OCI-LY1 (cell line): ENCODE data around the gene FBXL4.

Experiments used
- H2AFZ ChIP-seq: fragments of 200-600 bp; sonication (generic), shearing (Covaris generic); 2 replicates; pipeline ENCODE4 v1.6.0; 2014; ENCODE audit warnings: antibody characterized with exemption, mild to moderate bottlenecking, low read length
- H3F3A ChIP-seq: fragments of 200-600 bp; sonication (generic), shearing (Covaris generic); 2 replicates; pipeline ENCODE4 v1.6.0; 2014; ENCODE audit warnings: mild to moderate bottlenecking, antibody characterized with exemption, low read length, moderate library complexity; ENCODE audit not compliant: insufficient read depth
- H3K27ac ChIP-seq: fragments of 200-600 bp; sonication (generic); 2 replicates; pipeline ENCODE4 v1.5.1; 2014; ENCODE audit warnings: low read length, mixed run types, mild to moderate bottlenecking, low read depth; ENCODE audit not compliant: poor library complexity, severe bottlenecking
- H3K27me3 ChIP-seq: fragments of 200-600 bp; sonication (generic); 2 replicates; pipeline ENCODE4 v1.6.0; 2014; ENCODE audit warnings: antibody characterized with exemption, mild to moderate bottlenecking, low read length, moderate library complexity; ENCODE audit not compliant: insufficient read depth
- H3K36me3 ChIP-seq: fragments of 200-600 bp; sonication (generic); 2 replicates; pipeline ENCODE4 v1.6.1; 2014; ENCODE audit warnings: mild to moderate bottlenecking, antibody characterized with exemption, low read length, moderate library complexity, mixed read lengths; ENCODE audit not compliant: insufficient read depth
- H3K4me1 ChIP-seq: fragments of 200-600 bp; sonication (generic); 2 replicates; pipeline ENCODE4 v1.5.1; 2014; ENCODE audit warnings: mild to moderate bottlenecking, low read length, moderate library complexity; ENCODE audit not compliant: insufficient read depth, severe bottlenecking
- H3K4me2 ChIP-seq: fragments of 200-600 bp; sonication (generic), shearing (Covaris generic); 2 replicates; pipeline ENCODE4 v1.6.1; 2014; ENCODE audit warnings: low read length
- H3K4me3 ChIP-seq: fragments of 200-600 bp; sonication (generic); 2 replicates; pipeline ENCODE4 v1.5.1; 2014; ENCODE audit warnings: low read length, low read depth, mild to moderate bottlenecking, mixed read lengths; ENCODE audit not compliant: poor library complexity, severe bottlenecking
- H3K79me2 ChIP-seq: fragments of 200-600 bp; shearing (Covaris generic); 2 replicates; pipeline ENCODE4 v1.6.1; 2016; ENCODE audit warnings: mixed run types, low read length, mixed read lengths; ENCODE audit not compliant: insufficient read depth
- H3K9ac ChIP-seq: fragments of 200-600 bp; sonication (generic), shearing (Covaris generic); 2 replicates; pipeline ENCODE4 v1.6.1; 2014; ENCODE audit warnings: mild to moderate bottlenecking, low read length, mixed read lengths
- H3K9me2 ChIP-seq: fragments of 200-600 bp; sonication (generic), shearing (Covaris generic); 2 replicates; pipeline ENCODE4 v1.6.1; 2014; ENCODE audit warnings: low read depth, mild to moderate bottlenecking, low read length, mixed read lengths
- H3K9me3 ChIP-seq: fragments of 200-600 bp; shearing (Covaris generic); 2 replicates; pipeline ENCODE4 v1.6.1; 2014; ENCODE audit warnings: low read length, mixed read lengths
- H4K20me1 ChIP-seq: fragments of 200-600 bp; sonication (generic), shearing (Covaris generic); 2 replicates; pipeline ENCODE4 v1.6.0; 2016; ENCODE audit warnings: mild to moderate bottlenecking, low read length; ENCODE audit not compliant: insufficient read depth
- CTCF ChIP-seq: fragments of 200-600 bp; sonication (generic), shearing (Covaris generic); IDR thresholded peaks from 2 replicates; pipeline ENCODE4 v1.5.1; 2017; ENCODE audit warnings: mild to moderate bottlenecking, antibody characterized with exemption, low read length, moderate library complexity, mixed read lengths
- EZH2 ChIP-seq: fragments of 200-600 bp; sonication (generic), shearing (Covaris generic); IDR thresholded peaks from 2 replicates; pipeline ENCODE4 v1.8.0; 2017; ENCODE audit warnings: borderline replicate concordance, mixed run types, mild to moderate bottlenecking, antibody characterized with exemption, low read length, moderate library complexity, mixed read lengths

The FBXL4 gene

GRCh38 chr6:98986071-98986615 is 38.4 kb upstream of the FBXL4 start:
- Histone ChIP-seq H3K4me3 (no peak overlapping the region), H3K27ac (no peak overlapping the region), H3K36me3 (no peaks in the 10 kb centered on the region), H3K4me2 (no peak overlapping the region), H3K9ac (no peak overlapping the region), H3K9me2 (no peaks in the 10 kb centered on the region), H3K9me3 (no peaks in the 10 kb centered on the region), H3K4me1 (no peaks in the 10 kb centered on the region), H4K20me1 (no peaks in the 10 kb centered on the region), H3K27me3 (no peaks in the 10 kb centered on the region), H2AFZ (no peak overlapping the region), H3K79me2 (no peaks in the 10 kb centered on the region), H3F3A (no peaks in the 10 kb centered on the region)
- TF ChIP-seq CTCF (no peak), EZH2 (no peak)

- Histone ChIP-seq H3K9ac (no peak overlapping the region), H3K79me2 (no peaks in the 10 kb centered on the region), H3K36me3 (no peaks in the 10 kb centered on the region), H3K9me3 (no peaks in the 10 kb centered on the region), H3K4me3 (no peak overlapping the region), H3K4me2 (no peak overlapping the region), H4K20me1 (no peaks in the 10 kb centered on the region), H3K27ac (no peak overlapping the region), H3F3A (no peaks in the 10 kb centered on the region), H3K9me2 (no peaks in the 10 kb centered on the region), H3K4me1 (no peaks in the 10 kb centered on the region), H3K27me3 (no peaks in the 10 kb centered on the region), H2AFZ (no peak overlapping the region)
- TF ChIP-seq CTCF (no peak), EZH2 (no peak)
These were observed 37.6 kb upstream of the FBXL4 start for GRCh38 chr6:98985391-98985790.

GRCh38 chr6:98984121-98984520 is 36.4 kb upstream of the FBXL4 start:
- H3K27ac ChIP-seq, result no peak overlapping the region
- TF ChIP-seq CTCF, result no peak
- TF ChIP-seq EZH2, result no peak
- H2AFZ ChIP-seq, result no peak overlapping the region
- no peak overlapping the region for H3K4me2 ChIP-seq
- H3K27me3 ChIP-seq, result no peaks in the 10 kb centered on the region
- no peaks in the 10 kb centered on the region for H3K4me1 ChIP-seq
- no peaks in the 10 kb centered on the region for H4K20me1 ChIP-seq
- H3K9me2 ChIP-seq, result no peaks in the 10 kb centered on the region
- no peak overlapping the region for H3K9ac ChIP-seq
- H3K79me2 ChIP-seq, result no peaks in the 10 kb centered on the region
- H3K36me3 ChIP-seq, result no peaks in the 10 kb centered on the region
- H3K4me3 ChIP-seq, result no peak overlapping the region
- H3F3A ChIP-seq, result no peaks in the 10 kb centered on the region
- H3K9me3 ChIP-seq, result no peaks in the 10 kb centered on the region
